Panc1 (cell line): ENCODE measurements around the gene PDCD11.

Experiments
- CTCF ChIP-seq: fragments of 450-650 bp; IDR thresholded peaks from 2 replicates; pipeline ENCODE4 v1.5.1; 2017; ENCODE audit warnings: mild to moderate bottlenecking
- POLR2AphosphoS5 ChIP-seq: IDR thresholded peaks from 2 replicates; pipeline ENCODE4 v1.6.1; 2012; ENCODE audit warnings: mild to moderate bottlenecking, low read depth, low read length, moderate library complexity
- SIN3A ChIP-seq: IDR thresholded peaks from 2 replicates; pipeline ENCODE4 v1.6.1; 2012; ENCODE audit warnings: low read depth, mild to moderate bottlenecking, low read length, moderate library complexity, borderline replicate concordance; ENCODE audit not compliant: insufficient read depth
- TCF7L2 ChIP-seq: IDR thresholded peaks from 2 replicates; pipeline ENCODE4 v1.6.1; 2011; ENCODE audit warnings: mild to moderate bottlenecking, low read depth, low read length, inconsistent platforms
- TF ChIP-seq, protein P1 (sequence below), 2 experiments: IDR thresholded peaks; 2 replicates each; pipeline ENCODE4 v1.6.1; 2011 to 2012; ENCODE audit warnings: low read depth in 2 of 2, control low read depth in 1 of 2, low read length in 1 of 2, mild to moderate bottlenecking in 1 of 2, moderate library complexity in 1 of 2; ENCODE audit not compliant: insufficient read depth in 1 of 2

GRCh38 chr10:103487410-103487708, 90.9 kb downstream of the PDCD11 start:
- TF ChIP-seq POLR2AphosphoS5 (no peak), CTCF (no peak), SIN3A (no peak), TCF7L2 (no peak)
- TF ChIP-seq, protein P1, sequence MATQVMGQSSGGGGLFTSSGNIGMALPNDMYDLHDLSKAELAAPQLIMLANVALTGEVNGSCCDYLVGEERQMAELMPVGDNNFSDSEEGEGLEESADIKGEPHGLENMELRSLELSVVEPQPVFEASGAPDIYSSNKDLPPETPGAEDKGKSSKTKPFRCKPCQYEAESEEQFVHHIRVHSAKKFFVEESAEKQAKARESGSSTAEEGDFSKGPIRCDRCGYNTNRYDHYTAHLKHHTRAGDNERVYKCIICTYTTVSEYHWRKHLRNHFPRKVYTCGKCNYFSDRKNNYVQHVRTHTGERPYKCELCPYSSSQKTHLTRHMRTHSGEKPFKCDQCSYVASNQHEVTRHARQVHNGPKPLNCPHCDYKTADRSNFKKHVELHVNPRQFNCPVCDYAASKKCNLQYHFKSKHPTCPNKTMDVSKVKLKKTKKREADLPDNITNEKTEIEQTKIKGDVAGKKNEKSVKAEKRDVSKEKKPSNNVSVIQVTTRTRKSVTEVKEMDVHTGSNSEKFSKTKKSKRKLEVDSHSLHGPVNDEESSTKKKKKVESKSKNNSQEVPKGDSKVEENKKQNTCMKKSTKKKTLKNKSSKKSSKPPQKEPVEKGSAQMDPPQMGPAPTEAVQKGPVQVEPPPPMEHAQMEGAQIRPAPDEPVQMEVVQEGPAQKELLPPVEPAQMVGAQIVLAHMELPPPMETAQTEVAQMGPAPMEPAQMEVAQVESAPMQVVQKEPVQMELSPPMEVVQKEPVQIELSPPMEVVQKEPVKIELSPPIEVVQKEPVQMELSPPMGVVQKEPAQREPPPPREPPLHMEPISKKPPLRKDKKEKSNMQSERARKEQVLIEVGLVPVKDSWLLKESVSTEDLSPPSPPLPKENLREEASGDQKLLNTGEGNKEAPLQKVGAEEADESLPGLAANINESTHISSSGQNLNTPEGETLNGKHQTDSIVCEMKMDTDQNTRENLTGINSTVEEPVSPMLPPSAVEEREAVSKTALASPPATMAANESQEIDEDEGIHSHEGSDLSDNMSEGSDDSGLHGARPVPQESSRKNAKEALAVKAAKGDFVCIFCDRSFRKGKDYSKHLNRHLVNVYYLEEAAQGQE (IDR thresholded peaks at IDR 0.05; ENCODE audit: insufficient read depth in 1 of 2, low read depth in 2 of 2, low read length in 1 of 2): no peak
